ENCODE measurements around the gene ASAH2. TPM values are rescaled to one million over a fixed set of nuclear protein-coding genes. Genes with fewer than 3 reads are reported as not detected.

Gene ASAH2
- 0.38 to 5.0 TPM (median 2.9 TPM) in 5 replicates for total RNA-seq (2022; extraction: Qiagen RNA extraction; ENCODE audit: low read depth)

GRCh38 chr10:50251394-50251793 lies at the start of gene ASAH2:
Gene ASAH2 (minus strand): TSS chr10:50251516. CDS start chr10:50248610, 2,906 bp downstream.

Other genes with a start within 250 kb of the ASAH2 start
- 12.2 to 15.4 TPM (median 12.7 TPM) in 5 replicates for gene WASHC2A, start 183.6 kb downstream of the ASAH2 start, total RNA-seq (2022; extraction: Qiagen RNA extraction; ENCODE audit: low read depth)